Astrocyte (in vitro differentiated cells and primary cell): ENCODE measurements around the gene HSF5. TPM values are rescaled to one million over a fixed set of nuclear protein-coding genes. Genes with fewer than 3 reads are reported as not detected.

Experiments
- DNase-seq: peaks from one replicate; pipeline ENCODE4 v3.0.0-alpha.2; 2010; ENCODE audit warnings: low read depth
- FAIRE-seq: peaks from 2 replicates; lab custom pipeline; 2011; peaks lifted over from hg19 to GRCh38; lab: Jason Lieb, UNC
- H2AFZ ChIP-seq: 2 replicates; pipeline ENCODE4 v1.6.0; 2012; ENCODE audit warnings: low read depth, low read length, inconsistent platforms
- H3K27ac ChIP-seq: 2 replicates; pipeline ENCODE4 v1.5.1; 2011; ENCODE audit warnings: low read depth, low read length, inconsistent platforms
- H3K27me3 ChIP-seq: 2 replicates; pipeline ENCODE4 v1.6.0; 2011; ENCODE audit warnings: low read length, inconsistent platforms; ENCODE audit not compliant: insufficient read depth
- H3K36me3 ChIP-seq: 2 replicates; pipeline ENCODE4 v1.5.1; 2011; ENCODE audit warnings: low read length, inconsistent platforms; ENCODE audit not compliant: insufficient read depth
- H3K4me1 ChIP-seq: 2 replicates; pipeline ENCODE4 v1.5.1; 2011; ENCODE audit warnings: low read length, inconsistent platforms; ENCODE audit not compliant: insufficient read depth
- H3K4me2 ChIP-seq: 2 replicates; pipeline ENCODE4 v1.6.0; 2012; ENCODE audit warnings: low read length, inconsistent platforms
- H3K4me3 ChIP-seq: 2 replicates; pipeline ENCODE4 v1.5.1; 2011; ENCODE audit warnings: low read depth, mild to moderate bottlenecking, low read length, inconsistent platforms; ENCODE audit not compliant: insufficient read depth
- H3K79me2 ChIP-seq: 2 replicates; pipeline ENCODE4 v1.6.0; 2012; ENCODE audit warnings: mild to moderate bottlenecking, low read length, inconsistent platforms; ENCODE audit not compliant: insufficient read depth
- H3K9ac ChIP-seq: 2 replicates; pipeline ENCODE4 v1.6.0; 2012; ENCODE audit warnings: mild to moderate bottlenecking, low read length, inconsistent platforms
- H3K9me3 ChIP-seq: 2 replicates; pipeline ENCODE4 v1.5.1; 2012; ENCODE audit warnings: low read depth, mild to moderate bottlenecking, low read length, inconsistent platforms; ENCODE audit not compliant: insufficient read depth
- H4K20me1 ChIP-seq: 2 replicates; pipeline ENCODE4 v1.6.0; 2012; ENCODE audit warnings: low read length, inconsistent platforms; ENCODE audit not compliant: insufficient read depth
- H3K27ac Mint-ChIP-seq: one replicate; pipeline ENCODE4 v1.8.0; 2021; ENCODE audit warnings: mild to moderate bottlenecking, mixed read lengths; ENCODE audit not compliant: unreplicated experiment
- H3K27me3 Mint-ChIP-seq: one replicate; pipeline ENCODE4 v1.8.0; 2021; ENCODE audit warnings: low read depth, mixed read lengths; ENCODE audit not compliant: unreplicated experiment
- H3K36me3 Mint-ChIP-seq: one replicate; pipeline ENCODE4 v1.8.0; 2021; ENCODE audit warnings: low read depth, mixed read lengths; ENCODE audit not compliant: unreplicated experiment
- H3K4me1 Mint-ChIP-seq: one replicate; pipeline ENCODE4 v1.8.0; 2021; ENCODE audit warnings: low read depth, mixed read lengths; ENCODE audit not compliant: unreplicated experiment
- H3K4me3 Mint-ChIP-seq: one replicate; pipeline ENCODE4 v1.8.0; 2021; ENCODE audit warnings: mild to moderate bottlenecking, moderate library complexity, mixed read lengths; ENCODE audit not compliant: unreplicated experiment
- H3K9me3 Mint-ChIP-seq: one replicate; pipeline ENCODE4 v1.8.0; 2021; ENCODE audit warnings: mild to moderate bottlenecking, mixed read lengths; ENCODE audit not compliant: unreplicated experiment
- CTCF ChIP-seq: IDR thresholded peaks from 2 replicates; pipeline ENCODE4 v1.5.1; 2011; ENCODE audit warnings: low read depth, mild to moderate bottlenecking, inconsistent platforms, low read length, moderate library complexity; ENCODE audit not compliant: insufficient read depth
- EZH2 ChIP-seq: IDR thresholded peaks from 2 replicates; pipeline ENCODE4 v1.6.1; 2012; ENCODE audit warnings: mild to moderate bottlenecking, low read length, inconsistent platforms; ENCODE audit not compliant: insufficient read depth
- total RNA-seq: library from RNA; stranded (reverse); gene quantifications from 2 replicates; pipeline ENCODE4 v1.2.1, GENCODE V29; 2021

HSF5 gene
- total RNA-seq, 1 donor from 2014 or later = not detected

DNA sequence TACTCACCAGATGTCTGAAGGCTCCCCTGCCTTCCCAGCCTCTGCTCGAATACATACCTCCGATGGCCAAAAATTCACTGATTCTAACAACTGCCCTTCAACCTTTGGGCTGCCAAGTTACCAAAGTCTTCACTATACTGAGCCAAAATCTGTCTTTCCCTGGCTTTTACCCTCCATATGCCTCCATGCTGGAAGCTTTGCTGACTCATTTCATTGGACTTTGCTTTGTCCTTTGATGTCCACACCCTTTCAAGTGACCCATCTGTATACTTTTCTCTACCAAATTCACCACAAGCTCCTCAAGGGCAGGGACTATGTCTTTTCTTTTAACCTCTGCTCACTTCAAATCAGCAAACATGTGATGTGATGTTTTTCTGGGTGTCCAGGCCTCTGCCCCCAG lies 47.2 kb upstream of the HSF5 start:
- Histone ChIP-seq H3K9me3 (no peaks in the 10 kb centered on the region), H3K27ac (no peak overlapping the region), H3K4me2 (no peak overlapping the region), H3K4me1 (peaks cover 18% of the 10 kb centered on the region), H2AFZ (no peak overlapping the region), H3K4me3 (no peak overlapping the region), H3K9ac (no peak overlapping the region), H3K79me2 (no peaks in the 10 kb centered on the region), H3K36me3 (no peaks in the 10 kb centered on the region), H3K27me3 (peaks cover 21% of the 10 kb centered on the region), H4K20me1 (no peaks in the 10 kb centered on the region)
- Mint-ChIP-seq H3K9me3 (no peaks in the 10 kb centered on the region), H3K27ac (no peak overlapping the region), H3K36me3 (no peaks in the 10 kb centered on the region), H3K27me3 (peaks cover 33% of the 10 kb centered on the region), H3K4me3 (no peak overlapping the region), H3K4me1 (peaks cover 15% of the 10 kb centered on the region)
- TF ChIP-seq EZH2 (no peak), CTCF (no peak)
- DNase-seq = peak; percentile 42
- FAIRE-seq = no peak

- Histone ChIP-seq H3K27ac (no peak overlapping the region), H3K36me3 (no peaks in the 10 kb centered on the region), H2AFZ (no peak overlapping the region), H3K4me2 (no peak overlapping the region), H3K4me3 (no peak overlapping the region), H3K4me1 (peaks cover 18% of the 10 kb centered on the region), H3K9ac (no peak overlapping the region), H3K79me2 (no peaks in the 10 kb centered on the region), H3K9me3 (no peaks in the 10 kb centered on the region), H4K20me1 (no peaks in the 10 kb centered on the region), H3K27me3 (peaks cover 22% of the 10 kb centered on the region)
- Mint-ChIP-seq H3K4me3 (no peak overlapping the region), H3K27me3 (peaks cover 35% of the 10 kb centered on the region), H3K36me3 (no peaks in the 10 kb centered on the region), H3K9me3 (no peaks in the 10 kb centered on the region), H3K27ac (no peak overlapping the region), H3K4me1 (peaks cover 15% of the 10 kb centered on the region)
- DNase-seq (peak; percentile 50), FAIRE-seq (peak; percentile 76)
- TF ChIP-seq EZH2 (no peak), CTCF (no peak)
Observed at GRCh38 chr17:58534901-58535421, 46.8 kb upstream of the HSF5 start.

GRCh38 chr17:58534331-58534730 lies 46.1 kb upstream of the HSF5 start:
- Histone ChIP-seq H3K4me3 (no peak overlapping the region), H3K9ac (no peak overlapping the region), H3K79me2 (no peaks in the 10 kb centered on the region), H3K9me3 (no peaks in the 10 kb centered on the region), H3K4me2 (no peak overlapping the region), H4K20me1 (no peaks in the 10 kb centered on the region), H3K27ac (no peak overlapping the region), H3K27me3 (peaks cover 22% of the 10 kb centered on the region), H3K36me3 (no peaks in the 10 kb centered on the region), H2AFZ (no peak overlapping the region), H3K4me1 (peaks cover 18% of the 10 kb centered on the region)
- H3K4me3 Mint-ChIP-seq = no peak overlapping the region
- no peak overlapping the region for H3K27ac Mint-ChIP-seq
- H3K4me1 Mint-ChIP-seq = peaks cover 15% of the 10 kb centered on the region
- peaks cover 39% of the 10 kb centered on the region for H3K27me3 Mint-ChIP-seq
- no peak for FAIRE-seq
- DNase-seq = no peak
- no peaks in the 10 kb centered on the region for H3K9me3 Mint-ChIP-seq
- TF ChIP-seq CTCF (no peak), EZH2 (no peak)
- H3K36me3 Mint-ChIP-seq = no peaks in the 10 kb centered on the region
